Endothelial cell (in vitro differentiated cells): Measurements from ENCODE around the gene PON2. TPM values are rescaled to one million over a fixed set of nuclear protein-coding genes. Genes with fewer than 3 reads are reported as not detected.

Source experiments
- DNase-seq: peaks from one replicate; pipeline ENCODE4 v3.0.0; 2021; ENCODE audit warnings: low spot score
- H3K27ac Mint-ChIP-seq: one replicate; pipeline ENCODE4 v1.8.0; 2021; ENCODE audit warnings: mixed read lengths, inconsistent platforms; ENCODE audit not compliant: unreplicated experiment
- H3K27me3 Mint-ChIP-seq: one replicate; pipeline ENCODE4 v1.8.0; 2021; ENCODE audit warnings: mild to moderate bottlenecking, moderate library complexity, mixed read lengths, inconsistent platforms; ENCODE audit not compliant: unreplicated experiment
- H3K36me3 Mint-ChIP-seq: one replicate; pipeline ENCODE4 v1.8.0; 2021; ENCODE audit warnings: mild to moderate bottlenecking, low read depth, mixed read lengths, inconsistent platforms; ENCODE audit not compliant: unreplicated experiment
- H3K4me1 Mint-ChIP-seq: one replicate; pipeline ENCODE4 v1.8.0; 2021; ENCODE audit warnings: mild to moderate bottlenecking, mixed read lengths, inconsistent platforms; ENCODE audit not compliant: unreplicated experiment
- H3K4me3 Mint-ChIP-seq: one replicate; pipeline ENCODE4 v1.8.0; 2021; ENCODE audit warnings: mild to moderate bottlenecking, mixed read lengths, inconsistent platforms; ENCODE audit not compliant: unreplicated experiment
- H3K9me3 Mint-ChIP-seq: one replicate; pipeline ENCODE4 v1.8.0; 2021; ENCODE audit warnings: mixed read lengths, inconsistent platforms; ENCODE audit not compliant: unreplicated experiment
- total RNA-seq: library from RNA; stranded (reverse); fragmentation: NEBNext Ultra II Directional; extraction: Animal tissue kit (Norgen Biotek cat#: 25700); gene quantifications from one replicate; pipeline ENCODE4 v1.2.1, GENCODE V29; 2021; ENCODE audit not compliant: unreplicated experiment
- TF ChIP-seq, protein P1 (sequence below): fragments of 200-600 bp; sonication (generic); IDR thresholded peaks from one replicate; pipeline ENCODE4 v1.5.0; 2021; ENCODE audit warnings: antibody characterized with exemption; ENCODE audit not compliant: unreplicated experiment

PON2 gene
- total RNA-seq, 1 donor from 2014 or later = 158 TPM

DNA sequence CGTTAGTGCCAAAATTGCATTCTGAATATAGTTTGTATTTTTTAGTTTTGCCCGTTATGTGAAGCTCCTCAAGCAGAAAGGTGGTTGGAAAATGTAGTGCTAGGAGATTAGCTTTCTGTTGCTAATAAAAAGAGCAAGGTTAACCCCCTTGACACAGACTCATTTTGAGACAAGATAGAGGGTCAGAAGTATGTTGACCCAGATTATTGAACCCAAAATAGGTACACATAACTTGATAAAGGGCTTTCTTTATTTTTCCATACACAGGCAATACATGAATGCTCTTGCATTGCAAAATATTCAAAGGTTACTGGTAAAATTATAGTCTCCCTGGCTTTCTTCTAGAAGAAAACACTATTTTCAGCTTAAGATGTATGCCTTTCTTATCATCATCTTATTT, 10.0 kb upstream of the PON2 start:
- Mint-ChIP-seq H3K4me3 (no peak overlapping the region), H3K27ac (no peak overlapping the region), H3K9me3 (no peaks in the 10 kb centered on the region), H3K27me3 (peaks cover 3% of the 10 kb centered on the region), H3K4me1 (no peaks in the 10 kb centered on the region), H3K36me3 (no peaks in the 10 kb centered on the region)
- DNase-seq = no peak
- TF ChIP-seq, protein P1, sequence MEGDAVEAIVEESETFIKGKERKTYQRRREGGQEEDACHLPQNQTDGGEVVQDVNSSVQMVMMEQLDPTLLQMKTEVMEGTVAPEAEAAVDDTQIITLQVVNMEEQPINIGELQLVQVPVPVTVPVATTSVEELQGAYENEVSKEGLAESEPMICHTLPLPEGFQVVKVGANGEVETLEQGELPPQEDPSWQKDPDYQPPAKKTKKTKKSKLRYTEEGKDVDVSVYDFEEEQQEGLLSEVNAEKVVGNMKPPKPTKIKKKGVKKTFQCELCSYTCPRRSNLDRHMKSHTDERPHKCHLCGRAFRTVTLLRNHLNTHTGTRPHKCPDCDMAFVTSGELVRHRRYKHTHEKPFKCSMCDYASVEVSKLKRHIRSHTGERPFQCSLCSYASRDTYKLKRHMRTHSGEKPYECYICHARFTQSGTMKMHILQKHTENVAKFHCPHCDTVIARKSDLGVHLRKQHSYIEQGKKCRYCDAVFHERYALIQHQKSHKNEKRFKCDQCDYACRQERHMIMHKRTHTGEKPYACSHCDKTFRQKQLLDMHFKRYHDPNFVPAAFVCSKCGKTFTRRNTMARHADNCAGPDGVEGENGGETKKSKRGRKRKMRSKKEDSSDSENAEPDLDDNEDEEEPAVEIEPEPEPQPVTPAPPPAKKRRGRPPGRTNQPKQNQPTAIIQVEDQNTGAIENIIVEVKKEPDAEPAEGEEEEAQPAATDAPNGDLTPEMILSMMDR = no peak

DNA sequence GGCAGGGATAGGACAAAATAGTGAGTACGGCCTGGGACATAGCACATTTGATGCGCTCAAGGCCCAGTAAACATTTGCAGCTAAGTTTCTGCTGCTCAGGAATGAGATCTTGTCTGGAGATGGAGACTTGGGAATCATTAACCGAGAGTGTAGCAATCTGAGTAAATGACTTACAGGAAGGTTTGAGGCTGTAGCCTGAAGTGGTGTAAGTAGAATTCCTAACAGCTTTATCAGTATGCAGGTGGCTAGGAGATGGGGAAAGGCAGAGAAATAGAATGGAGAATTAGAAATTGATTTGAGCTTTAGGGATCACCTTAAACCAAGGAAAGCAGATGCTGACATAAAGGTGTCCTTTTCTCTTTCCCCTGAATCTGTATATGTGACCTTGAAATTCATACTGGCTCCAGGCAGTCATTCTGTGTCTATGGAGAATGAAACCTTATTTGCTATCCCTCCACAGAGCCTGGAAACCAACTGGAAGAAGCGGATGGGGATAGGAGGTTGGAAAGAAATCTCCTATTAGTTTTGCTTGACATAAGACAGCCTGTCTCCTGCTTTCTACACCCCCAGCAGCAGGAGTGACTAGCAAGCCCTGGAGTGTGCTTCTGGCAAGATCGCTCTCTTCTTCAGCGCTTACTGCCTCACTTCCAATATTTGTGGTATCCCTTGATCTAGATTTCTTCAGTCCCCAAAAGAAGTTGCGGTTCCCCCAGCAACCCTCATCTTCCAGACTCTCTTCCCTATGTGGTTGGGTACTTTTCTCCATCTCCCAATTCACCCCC, 6.4 kb upstream of the PON2 start:
- Mint-ChIP-seq H3K27ac (no peak overlapping the region), H3K36me3 (no peaks in the 10 kb centered on the region), H3K9me3 (no peaks in the 10 kb centered on the region), H3K4me1 (peaks cover 7% of the 10 kb centered on the region), H3K4me3 (no peak overlapping the region), H3K27me3 (peaks cover 3% of the 10 kb centered on the region)
- TF ChIP-seq, protein P1 = no peak
- DNase-seq = no peak

DNA sequence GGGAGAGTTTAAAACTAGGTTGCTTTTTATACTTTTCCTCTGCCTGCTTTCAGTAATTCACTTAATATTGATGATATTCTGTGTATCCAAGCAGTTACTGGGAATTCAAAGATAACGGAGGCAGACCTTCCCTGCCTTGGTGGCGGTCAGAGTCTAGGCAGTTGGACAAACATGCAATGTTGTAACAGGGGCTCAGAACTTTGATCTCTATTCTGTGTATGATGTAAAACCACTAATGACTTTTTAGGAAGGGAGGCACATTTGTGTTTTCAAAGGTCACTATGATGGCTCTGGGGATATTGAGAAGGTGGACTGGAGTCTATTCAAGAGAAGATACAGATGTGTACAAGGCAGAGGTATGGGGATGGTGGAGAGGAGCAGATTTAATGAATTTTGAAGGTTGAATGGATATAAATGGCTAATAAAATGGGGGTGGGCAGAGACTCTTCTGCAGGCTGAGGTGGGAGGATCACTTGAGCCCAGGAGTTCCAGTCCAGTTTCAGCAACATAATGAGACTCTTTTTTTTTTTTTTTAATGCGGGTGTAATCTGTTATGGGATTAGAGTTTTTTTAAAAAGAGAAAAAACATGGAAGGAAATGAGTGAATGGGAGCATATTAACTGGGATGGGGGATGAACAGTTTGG, 5.7 kb upstream of the PON2 start:
- H3K9me3 Mint-ChIP-seq = no peaks in the 10 kb centered on the region
- peaks cover 3% of the 10 kb centered on the region for H3K27me3 Mint-ChIP-seq
- no peak overlapping the region for H3K27ac Mint-ChIP-seq
- TF ChIP-seq, protein P1 = no peak
- peaks cover 9% of the 10 kb centered on the region for H3K4me1 Mint-ChIP-seq
- H3K36me3 Mint-ChIP-seq = no peaks in the 10 kb centered on the region
- no peak overlapping the region for H3K4me3 Mint-ChIP-seq
- DNase-seq = no peak

DNA sequence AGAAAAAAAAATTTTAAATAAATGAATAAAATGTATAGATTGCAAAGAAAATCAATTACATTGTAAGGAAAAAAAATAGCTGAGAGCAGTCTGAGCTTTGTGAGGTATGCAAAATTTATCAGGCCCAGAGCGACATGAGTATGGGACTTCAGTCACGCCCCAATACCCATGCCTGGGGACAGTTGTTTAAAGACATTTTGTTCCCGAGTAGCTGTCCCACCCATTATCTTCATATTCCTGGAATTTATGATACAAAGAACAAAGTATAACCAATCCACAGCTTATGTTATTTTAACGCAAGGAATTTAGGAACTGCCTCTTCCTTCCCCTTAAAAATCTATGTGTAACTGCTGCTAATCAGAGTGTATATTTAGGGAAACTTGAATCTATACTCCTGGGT, 1.6 kb upstream of the PON2 start:
- H3K36me3 Mint-ChIP-seq = no peaks in the 10 kb centered on the region
- no peak overlapping the region for H3K27ac Mint-ChIP-seq
- H3K4me1 Mint-ChIP-seq = peaks cover 30% of the 10 kb centered on the region
- TF ChIP-seq, protein P1 = no peak
- H3K27me3 Mint-ChIP-seq = no peaks in the 10 kb centered on the region
- no peaks in the 10 kb centered on the region for H3K9me3 Mint-ChIP-seq
- H3K4me3 Mint-ChIP-seq = no peak overlapping the region
- DNase-seq = no peak

GRCh38 chr7:95435422-95435780, 573 bp upstream of the PON2 start:
- no peaks in the 10 kb centered on the region for H3K36me3 Mint-ChIP-seq
- TF ChIP-seq, protein P1 = no peak
- H3K9me3 Mint-ChIP-seq = no peaks in the 10 kb centered on the region
- H3K27me3 Mint-ChIP-seq = no peaks in the 10 kb centered on the region
- peak overlapping the region; percentile 91 for H3K4me3 Mint-ChIP-seq
- peak overlapping the region; percentile 97 for H3K27ac Mint-ChIP-seq
- H3K4me1 Mint-ChIP-seq = peaks cover 30% of the 10 kb centered on the region
- no peak for DNase-seq
